K562 (cell line): ENCODE data around the gene PCDHB3. TPM values are rescaled to one million over a fixed set of nuclear protein-coding genes. Genes with fewer than 3 reads are reported as not detected.

Source experiments
- ATAC-seq: fragments of 200-7000 bp; cut with Tn5 transposase; 3 replicates; pipeline ENCODE4 v1.9.1; 2020; ENCODE audit warnings: moderate library complexity
- BruUV-seq: library from RNA; stranded (reverse); fragments of 400-500 nt; replicated peaks from 2 replicates; lab custom pipeline; 2021; lab: Mats Ljungman, UMichigan
- CTCF ChIA-PET: fragments of 300-600 bp; formaldehyde crosslinking; extraction: SDS; loops from one replicate; lab custom pipeline; 2021; ENCODE audit warnings: low intra/inter-chr PET ratio; lab: Yijun Ruan, JAX
- POLR2A ChIA-PET: fragments of 300-600, 350-650 bp; sonication (Branson Sonifier 250); formaldehyde crosslinking; extraction: SDS; loops from one replicate; lab custom pipeline; 2021; ENCODE audit warnings: antibody characterized with exemption, inconsistent platforms; lab: Yijun Ruan, JAX
- DNase-seq, 4 experiments: peaks; one replicate each; pipeline versions ENCODE4 v3.0.0 to v3.0.0-alpha.2; 2011 to 2018; ENCODE audit warnings: low spot score in 3 of 4, mixed read lengths in 3 of 4; ENCODE audit errors: extremely low read depth in 1 of 4
- FAIRE-seq: peaks from 2 replicates; lab custom pipeline; 2011; peaks lifted over from hg19 to GRCh38; lab: Jason Lieb, UNC
- H2AFZ ChIP-seq: 2 replicates; pipeline ENCODE4 v1.6.0; 2011; ENCODE audit warnings: low read depth, low read length, control low read depth, inconsistent platforms
- H3K27ac ChIP-seq: fragments of 200-600 bp; 3 replicates; pipeline ENCODE4 v1.8.0; 2011; ENCODE audit warnings: low read depth, mild to moderate bottlenecking, control low read depth, inconsistent platforms, low read length, moderate library complexity, mixed read lengths; ENCODE audit errors: extremely low read depth
- H3K27me3 ChIP-seq, 2 experiments: fragments of 300-600 bp in 1 of 2; 2 replicates in 1 of 2; 3 replicates in 1 of 2; pipeline versions ENCODE4 v1.6.0 to v1.8.0; 2011; ENCODE audit warnings: inconsistent platforms in 2 of 2, low read length in 2 of 2, mild to moderate bottlenecking in 1 of 2, mixed read lengths in 1 of 2, moderate library complexity in 1 of 2; ENCODE audit not compliant: control insufficient read depth in 2 of 2, insufficient read depth in 2 of 2
- H3K36me3 ChIP-seq: fragments of 300-600 bp; 3 replicates; pipeline ENCODE4 v1.8.0; 2011; ENCODE audit warnings: mild to moderate bottlenecking, low read length, inconsistent platforms; ENCODE audit not compliant: control insufficient read depth, insufficient read depth
- H3K4me1 ChIP-seq, 2 experiments: fragments of 200-600 bp in 1 of 2; replicated peaks in 1 of 2; 2 replicates in 1 of 2; 3 replicates in 1 of 2; pipeline versions ENCODE4 v1.5.1 to v1.8.0; 2011; ENCODE audit warnings: inconsistent platforms in 2 of 2, low read length in 2 of 2, mild to moderate bottlenecking in 1 of 2, mixed read lengths in 1 of 2, moderate library complexity in 1 of 2; ENCODE audit not compliant: control insufficient read depth in 2 of 2, insufficient read depth in 2 of 2
- H3K4me2 ChIP-seq: 2 replicates; pipeline ENCODE4 v1.6.1; 2011; ENCODE audit warnings: low read length, control low read depth, inconsistent platforms, mixed read lengths; ENCODE audit not compliant: insufficient read depth
- H3K4me3 ChIP-seq: fragments of 200-600 bp; sonication (generic), shearing (Covaris generic); 2 replicates; pipeline ENCODE4 v1.5.1; 2016; ENCODE audit warnings: control low read depth, inconsistent platforms
- H3K79me2 ChIP-seq: fragments of 200-600 bp; 3 replicates; pipeline ENCODE4 v1.8.0; 2011; ENCODE audit warnings: low read length, inconsistent platforms; ENCODE audit not compliant: control insufficient read depth, insufficient read depth
- H3K9ac ChIP-seq, 2 experiments: 2 replicates each; pipeline versions ENCODE4 v1.6.0 to v1.6.1; 2011; ENCODE audit warnings: low read depth in 2 of 2, low read length in 2 of 2, control low read depth in 1 of 2, inconsistent platforms in 1 of 2, mild to moderate bottlenecking in 1 of 2, mixed read lengths in 1 of 2; ENCODE audit not compliant: insufficient read depth in 1 of 2
- H3K9me1 ChIP-seq: one replicate; pipeline ENCODE4 v1.6.0; 2011; ENCODE audit warnings: inconsistent platforms, mild to moderate bottlenecking, low read length, moderate library complexity; ENCODE audit not compliant: control insufficient read depth, insufficient read depth
- H3K9me3 ChIP-seq: replicated peaks from 2 replicates; pipeline ENCODE4 v1.5.1; 2011; ENCODE audit warnings: low read depth, low read length, inconsistent platforms; ENCODE audit not compliant: control insufficient read depth, insufficient read depth
- H4K20me1 ChIP-seq: replicated peaks from 2 replicates; pipeline ENCODE4 v1.6.1; 2011; ENCODE audit warnings: low read length, inconsistent platforms, mixed read lengths; ENCODE audit not compliant: control insufficient read depth, insufficient read depth
- ATF2 ChIP-seq: sonication (generic); formaldehyde crosslinking; IDR thresholded peaks from 2 replicates; pipeline ENCODE4 v1.8.1; 2022; ENCODE audit warnings: missing genetic modification reagents
- ATF6 ChIP-seq: sonication (generic); formaldehyde crosslinking; IDR thresholded peaks from 2 replicates; pipeline ENCODE4 v1.4.0; 2020; ENCODE audit warnings: mild to moderate bottlenecking, missing genetic modification reagents
- DLX4 ChIP-seq: fragments of 250-450 bp; sonication (Bioruptor Pico); IDR thresholded peaks from 2 replicates; pipeline ENCODE4 v1.6.1; 2021; ENCODE audit warnings: mild to moderate bottlenecking
- ERF ChIP-seq: fragments of 450-650 bp; formaldehyde crosslinking; IDR thresholded peaks from 2 replicates; pipeline ENCODE4 v1.4.0; 2020; ENCODE audit warnings: mild to moderate bottlenecking, mixed read lengths
- JUNB ChIP-seq: fragments of 450-650 bp; formaldehyde crosslinking; conservative IDR thresholded peaks from 2 replicates; pipeline ENCODE4 v1.4.0; 2020; ENCODE audit warnings: mild to moderate bottlenecking
- MAZ ChIP-seq, 2 experiments: fragments of 450-650 bp in 1 of 2; sonication (generic) in 1 of 2; formaldehyde crosslinking; IDR thresholded peaks in 1 of 2; conservative IDR thresholded peaks in 1 of 2; 2 replicates each; pipeline versions ENCODE4 v1.4.0 to v1.5.0; 2020; ENCODE audit warnings: mild to moderate bottlenecking in 1 of 2, missing genetic modification reagents in 1 of 2
- PHF20 ChIP-seq: fragments of 450-650 bp; IDR thresholded peaks from 2 replicates; pipeline ENCODE4 v1.6.1; 2018; ENCODE audit not compliant: partially characterized antibody
- POLR2A ChIP-seq: fragments of 450-650 bp; conservative IDR thresholded peaks from 2 replicates; pipeline ENCODE4 v1.6.1; 2016
- SAFB ChIP-seq: fragments of 200-400 bp; formaldehyde crosslinking; IDR thresholded peaks from 2 replicates; pipeline ENCODE4 v1.6.1; 2017; ENCODE audit warnings: low read depth, low read length, borderline replicate concordance
- SRSF9 ChIP-seq: fragments of 200-400 bp; formaldehyde crosslinking; IDR thresholded peaks from 2 replicates; pipeline ENCODE4 v1.6.1; 2017; ENCODE audit warnings: low read depth, low read length, borderline replicate concordance
- TEAD1 ChIP-seq, 2 experiments: fragments of 450-650 bp in 1 of 2; sonication (generic) in 1 of 2; formaldehyde crosslinking; IDR thresholded peaks; 2 replicates each; pipeline versions ENCODE4 v1.4.0 to v1.8.0; 2020 to 2022; ENCODE audit warnings: mild to moderate bottlenecking in 2 of 2, missing genetic modification reagents in 1 of 2
- ZNF41 ChIP-seq: fragments of 250-450 bp; sonication (Bioruptor Pico); conservative IDR thresholded peaks from 2 replicates; pipeline ENCODE4 v1.4.0; 2020; ENCODE audit warnings: mild to moderate bottlenecking
- ZNF57 ChIP-seq: fragments of 450-650 bp; formaldehyde crosslinking; IDR thresholded peaks from 2 replicates; pipeline ENCODE4 v1.4.0; 2020; ENCODE audit warnings: mild to moderate bottlenecking, moderate library complexity
- in situ Hi-C: fragments of 300-500 bp; cut with MboI; formaldehyde crosslinking; loops from 4 replicates; pipeline ENCODE4 v1.15.0; 2018; ENCODE audit warnings: inconsistent platforms, mixed read lengths
- intact Hi-C: fragments of 100-400 bp; cut with micrococcal nuclease; formaldehyde crosslinking; loops from 2 replicates; pipeline ENCODE4 v1.14.2; 2022
- polyA plus RNA-seq, 8 experiments: library from polyadenylated mRNA; depleted of rRNA in 4 of 8; stranded (reverse) in 5 of 8; unstranded in 3 of 8; fragments of >200 nt; fragmentation: Nextera tagmentation in 2 of 8; fragmentation: Illumina TruSeq in 1 of 8; extraction: Ambion mirVana in 2 of 8; extraction: Trizol in 1 of 8; gene quantifications; 2 replicates each; pipeline versions ENCODE4 v1.2.1 to v1.2.3, GENCODE V29; 2011 to 2014; ENCODE audit warnings: inconsistent platforms in 1 of 8, missing spikeins in 1 of 8
- total RNA-seq, 7 experiments: library from RNA; depleted of rRNA in 6 of 7; stranded (reverse); fragments of >200 nt in 6 of 7; fragmentation: Illumina TruSeq in 2 of 7; extraction: Trizol in 2 of 7; gene quantifications; 2 replicates each; pipeline versions ENCODE4 v1.2.1 to v1.2.3, GENCODE V29; 2011 to 2021; ENCODE audit warnings: low replicate concordance in 1 of 7

PCDHB3 gene
- total and polyA plus RNA-seq, 9 of the 15 experiments (the other 6 are each of a cell fraction or from before 2014, with no cell fraction given): not detected

DNA sequence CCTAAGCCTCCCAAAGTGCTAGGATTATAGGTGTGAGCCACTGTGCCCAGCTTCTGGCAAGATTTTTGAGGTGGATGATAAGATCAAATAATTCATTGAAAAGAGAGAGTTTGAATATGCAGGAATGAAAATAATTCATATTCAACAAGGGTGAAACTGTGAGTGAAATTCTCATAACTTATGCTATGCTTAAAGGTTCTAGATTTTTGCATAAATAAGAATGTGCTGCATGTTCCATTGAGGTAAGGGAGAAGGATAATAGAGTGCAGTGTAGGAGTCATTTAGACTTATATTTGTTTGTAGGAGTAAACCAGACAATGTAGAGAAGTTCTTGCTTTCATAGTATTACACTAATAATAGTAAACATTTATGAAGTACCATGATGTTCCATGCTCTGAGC is 18.0 kb upstream of the PCDHB3 start:
- Histone ChIP-seq H3K79me2 (no peaks in the 10 kb centered on the region), H3K27ac (no peak overlapping the region), H3K4me3 (no peak overlapping the region), H3K4me1 (no peaks in the 10 kb centered on the region), H2AFZ (no peak overlapping the region), H3K9ac (no peak overlapping the region), H4K20me1 (no peaks in the 10 kb centered on the region), H3K9me1 (no peaks in the 10 kb centered on the region), H3K27me3 (no peaks in the 10 kb centered on the region), H3K4me2 (no peak overlapping the region), H3K9me3 (no peaks in the 10 kb centered on the region), H3K36me3 (no peaks in the 10 kb centered on the region)
- ATAC-seq (no peak), DNase-seq (no peak), FAIRE-seq (no peak)
- POLR2A ChIA-PET: no interaction called here
- intact Hi-C loops: no loop called here
- in situ Hi-C loops: no loop called here
- no TSS peak for BruUV-seq
- CTCF ChIA-PET: no interaction called here
- TF ChIP-seq ERF: no peak
- TF ChIP-seq ZNF57: no peak
- TF ChIP-seq TEAD1 (CRISPR knock-in tag; IDR thresholded peaks at IDR 0.05): no peak
- TF ChIP-seq ATF6: no peak
- TF ChIP-seq ATF2: no peak
- no peak for TF ChIP-seq SAFB
- TF ChIP-seq PHF20: no peak
- no peak for TF ChIP-seq SRSF9
- no peak for TF ChIP-seq JUNB
- TF ChIP-seq MAZ (CRISPR knock-in tag; conservative IDR thresholded peaks at IDR 0.05 in 1 of 2, IDR thresholded peaks at IDR 0.05 in 1 of 2): no peak
- TF ChIP-seq ZNF41 (CRISPR knock-in tag): no peak
- TF ChIP-seq POLR2A: no peak
- no peak for TF ChIP-seq DLX4
